B cell (primary cell): ENCODE data around the gene CTCFL. TPM values are rescaled to one million over a fixed set of nuclear protein-coding genes. Genes with fewer than 3 reads are reported as not detected.

ENCODE experiments used
- ATAC-seq: fragments of 200-7000 bp; cut with Tn5 transposase; one replicate; pipeline ENCODE4 v1.10.0; 2021; ENCODE audit warnings: low read depth, mild to moderate bottlenecking, moderate number of reproducible peaks, moderate library complexity
- CTCF ChIA-PET: fragments of 350-600 bp; sonication (Branson Sonifier 250); formaldehyde crosslinking; loops from one replicate; lab custom pipeline; 2021; ENCODE audit warnings: antibody characterized with exemption, inconsistent platforms; lab: Charles Lee
- POLR2A ChIA-PET: fragments of 350-600 bp; sonication (Branson Sonifier 250); formaldehyde crosslinking; loops from one replicate; lab custom pipeline; 2021; ENCODE audit warnings: antibody characterized with exemption; lab: Charles Lee
- DNase-seq: peaks from one replicate; pipeline ENCODE4 v3.0.0; 2013
- H2AFZ ChIP-seq: 2 replicates; pipeline ENCODE4 v1.6.1; 2012; ENCODE audit warnings: mild to moderate bottlenecking, low read depth, low read length; ENCODE audit not compliant: insufficient read depth, poor library complexity, severe bottlenecking
- H3K27ac ChIP-seq, 2 donors: 1 replicate in 1 of 2; 2 replicates in 1 of 2; pipeline ENCODE4 v1.5.1; 2012 to 2013; ENCODE audit warnings: low read length in 2 of 2, mild to moderate bottlenecking in 2 of 2, moderate library complexity in 1 of 2
- H3K27me3 ChIP-seq, 4 experiments: fragments of 200-600 bp in 1 of 4; sonication (generic) in 1 of 4; replicated peaks in 1 of 4; 1 replicate in 2 of 4; 2 replicates in 2 of 4; pipeline versions ENCODE4 v1.6.1 to v1.7.0; 2013 to 2016; ENCODE audit warnings: low read length in 3 of 4, mild to moderate bottlenecking in 2 of 4, mixed read lengths in 1 of 4, moderate library complexity in 1 of 4; ENCODE audit not compliant: insufficient read depth in 4 of 4, control insufficient read depth in 3 of 4; ENCODE audit errors: control extremely low read depth in 1 of 4
- H3K36me3 ChIP-seq, 2 experiments: replicated peaks in 1 of 2; 1 replicate in 1 of 2; 2 replicates in 1 of 2; pipeline versions ENCODE4 v1.6.1 to v1.7.1; 2013; ENCODE audit warnings: low read length in 1 of 2; ENCODE audit not compliant: insufficient read depth in 2 of 2, control insufficient read depth in 1 of 2; ENCODE audit errors: control extremely low read depth in 1 of 2, extremely low read depth in 1 of 2
- H3K4me1 ChIP-seq, 2 donors: fragments of 200-600 bp in 1 of 2; sonication (generic) in 1 of 2; 1 replicate in 1 of 2; 2 replicates in 1 of 2; pipeline versions ENCODE4 v1.5.1 to v1.6.1; 2013 to 2017; ENCODE audit warnings: low read length in 2 of 2; ENCODE audit not compliant: control insufficient read depth in 2 of 2, insufficient read depth in 2 of 2
- H3K4me2 ChIP-seq: replicated peaks from 2 replicates; pipeline ENCODE3; 2012; ENCODE audit warnings: mild to moderate bottlenecking, low read depth, low read length; ENCODE audit not compliant: poor library complexity, severe bottlenecking
- H3K4me3 ChIP-seq, 5 experiments: fragments of 200-600 bp in 1 of 5; sonication (generic) in 1 of 5; 1 replicate in 3 of 5; 2 replicates in 2 of 5; pipeline versions ENCODE4 v1.5.1 to v1.7.0; 2011 to 2016; ENCODE audit warnings: low read length in 4 of 5, mild to moderate bottlenecking in 4 of 5, low read depth in 2 of 5, control low read depth in 1 of 5, moderate library complexity in 1 of 5; ENCODE audit not compliant: insufficient read depth in 1 of 5; ENCODE audit errors: control extremely low read depth in 1 of 5, extremely low read depth in 1 of 5
- H3K79me2 ChIP-seq: fragments of 200-600 bp; sonication (generic); one replicate; pipeline ENCODE4 v1.6.0; 2016; ENCODE audit warnings: low read length; ENCODE audit not compliant: control insufficient read depth, insufficient read depth
- H3K9ac ChIP-seq: fragments of 200-600 bp; sonication (generic); 2 replicates; pipeline ENCODE4 v1.6.1; 2017; ENCODE audit warnings: mild to moderate bottlenecking, low read length, moderate library complexity
- H3K9me3 ChIP-seq, 3 donors: one replicate each; pipeline versions ENCODE4 v1.6.1 to v1.7.1; 2013; ENCODE audit warnings: low read length in 2 of 3; ENCODE audit not compliant: control insufficient read depth in 2 of 3, insufficient read depth in 1 of 3; ENCODE audit errors: control extremely low read depth in 1 of 3
- H4K20me1 ChIP-seq: 2 replicates; pipeline ENCODE4 v1.6.0; 2012; ENCODE audit warnings: mild to moderate bottlenecking, low read length; ENCODE audit not compliant: insufficient read depth, control insufficient read depth, poor library complexity, severe bottlenecking
- H3K27ac Mint-ChIP-seq: one replicate; pipeline ENCODE4 v1.8.0; 2021; ENCODE audit warnings: mixed read lengths
- H3K27me3 Mint-ChIP-seq: one replicate; pipeline ENCODE4 v1.8.0; 2021; ENCODE audit warnings: mixed read lengths
- H3K4me1 Mint-ChIP-seq: one replicate; pipeline ENCODE4 v1.8.0; 2021; ENCODE audit warnings: mixed read lengths
- H3K4me3 Mint-ChIP-seq: one replicate; pipeline ENCODE4 v1.8.0; 2021; ENCODE audit warnings: mixed read lengths
- H3K9me3 Mint-ChIP-seq: one replicate; pipeline ENCODE4 v1.8.0; 2022; ENCODE audit warnings: mixed read lengths; ENCODE audit not compliant: insufficient read depth
- EZH2 ChIP-seq: IDR thresholded peaks from 2 replicates; pipeline ENCODE4 v1.6.1; 2012; ENCODE audit warnings: borderline replicate concordance, low read depth, mild to moderate bottlenecking, moderate library complexity, low read length; ENCODE audit not compliant: insufficient read depth, poor library complexity, severe bottlenecking
- WGBS: methylation state at CpG from one replicate; pipeline ENCODE4 v1.1.5; 2013; ENCODE audit warnings: missing lambda C conversion rate; ENCODE audit not compliant: insufficient coverage; 5-methylcytosine and 5-hydroxymethylcytosine counted together
- intact Hi-C: fragments of 100-400 bp; cut with micrococcal nuclease; formaldehyde crosslinking; loops from one replicate; pipeline ENCODE4 v1.10.0; 2022
- polyA plus RNA-seq: library from polyadenylated mRNA; depleted of rRNA; stranded (reverse); fragments of >200 nt; gene quantifications from 2 replicates; pipeline ENCODE4 v1.2.3, GENCODE V29; 2012
- total RNA-seq, 2 donors: library from RNA; stranded (reverse); fragments of 120-200 nt in 1 of 2; gene quantifications; 1 replicate in 1 of 2; 2 replicates in 1 of 2; pipeline versions ENCODE4 v1.2.3 to v1.2.4, GENCODE V29; 2013 to 2022
- TF ChIP-seq, protein P1 (sequence below): fragments of 200-600 bp; IDR thresholded peaks from one replicate; pipeline ENCODE4 v1.8.0; 2022; ENCODE audit warnings: antibody characterized with exemption, mild to moderate bottlenecking

Gene CTCFL
- total and polyA plus RNA-seq, 2 donors (not counting 1 experiment from before 2014, with no cell fraction given): not detected

DNA sequence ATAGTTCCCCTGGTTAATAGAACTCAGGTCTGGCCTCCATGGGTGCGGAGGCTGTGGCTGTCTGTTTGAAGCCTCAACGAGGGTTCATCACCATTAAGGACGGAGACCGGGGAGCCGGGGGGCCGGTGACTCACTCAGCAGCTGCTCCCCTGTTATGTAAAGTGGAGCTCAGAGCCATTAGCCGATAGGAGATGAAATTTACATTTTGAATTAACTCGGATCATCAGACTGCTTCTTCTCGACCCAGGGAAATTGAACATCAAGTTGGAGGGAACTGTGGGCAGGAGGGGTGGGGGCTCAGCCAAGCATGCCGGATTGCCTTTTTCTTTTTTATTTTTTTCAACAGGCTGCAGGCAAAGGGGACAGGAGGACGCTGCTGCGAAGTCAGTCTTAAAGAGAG, 48.3 kb upstream of the CTCFL start:
- no peak overlapping the region for H3K27ac Mint-ChIP-seq
- peaks cover 35% of the 10 kb centered on the region for H3K27me3 Mint-ChIP-seq
- H3K9me3 Mint-ChIP-seq: no peaks in the 10 kb centered on the region
- H3K36me3 ChIP-seq: no peaks in the 10 kb centered on the region
- H3K27me3 ChIP-seq: peaks cover 0 to 30% (median 3%) of the 10 kb centered on the region in 4 experiments
- TF ChIP-seq, protein P1, sequence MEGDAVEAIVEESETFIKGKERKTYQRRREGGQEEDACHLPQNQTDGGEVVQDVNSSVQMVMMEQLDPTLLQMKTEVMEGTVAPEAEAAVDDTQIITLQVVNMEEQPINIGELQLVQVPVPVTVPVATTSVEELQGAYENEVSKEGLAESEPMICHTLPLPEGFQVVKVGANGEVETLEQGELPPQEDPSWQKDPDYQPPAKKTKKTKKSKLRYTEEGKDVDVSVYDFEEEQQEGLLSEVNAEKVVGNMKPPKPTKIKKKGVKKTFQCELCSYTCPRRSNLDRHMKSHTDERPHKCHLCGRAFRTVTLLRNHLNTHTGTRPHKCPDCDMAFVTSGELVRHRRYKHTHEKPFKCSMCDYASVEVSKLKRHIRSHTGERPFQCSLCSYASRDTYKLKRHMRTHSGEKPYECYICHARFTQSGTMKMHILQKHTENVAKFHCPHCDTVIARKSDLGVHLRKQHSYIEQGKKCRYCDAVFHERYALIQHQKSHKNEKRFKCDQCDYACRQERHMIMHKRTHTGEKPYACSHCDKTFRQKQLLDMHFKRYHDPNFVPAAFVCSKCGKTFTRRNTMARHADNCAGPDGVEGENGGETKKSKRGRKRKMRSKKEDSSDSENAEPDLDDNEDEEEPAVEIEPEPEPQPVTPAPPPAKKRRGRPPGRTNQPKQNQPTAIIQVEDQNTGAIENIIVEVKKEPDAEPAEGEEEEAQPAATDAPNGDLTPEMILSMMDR: no peak
- no peak for TF ChIP-seq EZH2
- H3K27ac ChIP-seq: no peak overlapping the region
- DNase-seq (no peak), ATAC-seq (no peak)
- CTCF ChIA-PET: no interaction called here
- no peaks in the 10 kb centered on the region for H3K79me2 ChIP-seq
- no peaks in the 10 kb centered on the region for H3K9me3 ChIP-seq
- 62% methylated on average over 9 of the region's 12 CpGs for WGBS
- POLR2A ChIA-PET: no interaction called here
- no peaks in the 10 kb centered on the region for H3K4me1 Mint-ChIP-seq
- no peak overlapping the region for H3K4me2 ChIP-seq
- H3K4me3 Mint-ChIP-seq: no peak overlapping the region
- no peak overlapping the region for H2AFZ ChIP-seq
- intact Hi-C loops: no loop called here
- no peaks in the 10 kb centered on the region for H3K4me1 ChIP-seq
- H3K4me3 ChIP-seq: no peak overlapping the region
- H4K20me1 ChIP-seq: no peaks in the 10 kb centered on the region
- H3K9ac ChIP-seq: no peak overlapping the region

DNA sequence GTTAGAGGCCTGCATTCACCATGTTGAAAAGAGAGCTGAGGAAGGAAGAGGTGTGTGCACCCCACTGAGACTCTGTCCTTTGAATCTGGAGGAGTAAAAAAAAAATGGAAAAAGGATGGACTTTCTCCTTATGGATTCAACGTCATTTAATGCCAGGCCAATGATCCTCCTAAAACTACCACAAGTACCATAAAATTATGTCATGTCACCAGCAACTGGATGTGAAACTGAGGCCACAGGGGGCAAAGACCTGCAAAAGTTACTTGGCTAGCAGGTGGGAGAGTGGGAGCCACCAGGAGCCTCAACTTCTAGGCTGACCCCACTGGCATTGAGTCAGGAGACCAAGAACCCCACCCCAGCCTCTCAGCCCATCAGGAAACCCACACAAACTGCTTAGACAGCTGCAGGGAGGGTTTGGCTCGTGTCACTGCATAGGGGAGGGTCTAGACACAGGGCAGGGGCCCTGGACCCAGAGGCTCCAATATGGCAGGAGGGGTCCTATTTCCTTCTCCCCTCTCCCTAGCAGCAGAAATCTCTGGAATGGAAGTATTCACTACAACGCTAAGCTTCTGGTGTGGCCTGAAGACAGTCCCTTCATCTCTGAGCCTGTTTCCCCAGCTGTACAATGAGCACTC, 47.0 kb upstream of the CTCFL start:
- ChIA-PET CTCF (interaction anchor here (0.6 kb wide), 1 partner anchor 271 kb away, joined by 3 read pairs; no protein-coding TSS in a partner anchor), POLR2A (no interaction called here)
- no peaks in the 10 kb centered on the region for H3K79me2 ChIP-seq
- Mint-ChIP-seq H3K4me1 (no peaks in the 10 kb centered on the region), H3K27me3 (peaks cover 47% of the 10 kb centered on the region), H3K27ac (no peak overlapping the region), H3K9me3 (no peaks in the 10 kb centered on the region), H3K4me3 (no peak overlapping the region)
- H3K4me3 ChIP-seq: no peak overlapping the region
- H3K9me3 ChIP-seq: no peaks in the 10 kb centered on the region
- H3K4me1 ChIP-seq: no peaks in the 10 kb centered on the region
- TF ChIP-seq, protein P1: no peak
- TF ChIP-seq EZH2: no peak
- 100% methylated on average over 1 of the region's 3 CpGs for WGBS
- no peaks in the 10 kb centered on the region for H4K20me1 ChIP-seq
- intact Hi-C loops: no loop called here
- DNase-seq (no peak), ATAC-seq (no peak)
- H2AFZ ChIP-seq: no peak overlapping the region
- peaks cover 0 to 24% (median 3%) of the 10 kb centered on the region in 4 experiments for H3K27me3 ChIP-seq
- H3K9ac ChIP-seq: no peak overlapping the region
- H3K27ac ChIP-seq: no peak overlapping the region
- H3K36me3 ChIP-seq: no peaks in the 10 kb centered on the region
- H3K4me2 ChIP-seq: no peak overlapping the region
